IPS-11a (cell line): ENCODE measurements around the gene CDH4.

Experiments used
- H3K4me3 ChIP-seq: one replicate; pipeline ENCODE4 v1.5.1; 2013; ENCODE audit warnings: low read depth, low read length, control low read depth

CDH4 gene

DNA sequence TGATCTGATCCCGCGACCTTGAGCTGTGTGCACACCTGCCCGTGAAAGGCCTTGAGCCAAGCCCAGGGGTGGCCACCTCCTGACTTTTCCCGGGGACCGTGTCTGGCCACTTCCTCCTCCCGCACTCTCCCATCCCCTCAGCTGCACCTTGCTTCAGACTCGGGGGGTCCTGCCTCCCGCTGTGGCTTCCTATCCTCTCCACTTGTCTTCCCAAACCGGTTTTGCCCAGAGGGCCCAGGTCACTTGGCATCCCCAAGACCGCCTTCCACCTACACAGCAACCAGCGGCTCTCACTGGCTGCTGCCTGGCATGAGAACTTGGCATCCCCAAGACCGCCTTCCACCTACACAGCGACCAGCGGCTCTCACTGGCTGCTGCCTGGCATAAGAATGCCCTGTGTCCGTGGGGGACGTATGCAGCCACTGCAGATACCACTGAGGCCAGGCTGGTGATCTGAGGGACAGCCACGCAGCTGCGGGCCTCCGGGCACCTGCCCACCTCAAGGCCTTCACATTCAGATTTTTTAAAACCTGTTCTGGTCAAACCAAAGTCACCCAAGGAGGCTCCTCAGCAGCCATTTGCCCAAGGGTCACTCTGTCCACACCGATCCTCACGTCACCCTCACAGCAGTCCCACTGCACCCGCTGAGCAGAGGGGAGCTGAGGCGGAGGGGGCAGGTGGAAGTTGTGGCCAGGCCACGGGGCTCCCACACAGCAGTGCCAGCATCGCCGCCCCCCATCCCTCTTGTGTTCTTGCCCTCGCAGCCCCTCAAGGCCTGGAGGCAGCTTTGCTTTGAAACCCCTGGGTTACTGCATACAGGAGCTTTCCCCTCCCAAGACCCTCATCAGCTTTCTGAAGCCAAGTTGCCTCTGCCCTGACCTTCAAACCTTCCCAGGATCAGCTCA, 568.1 kb downstream of the CDH4 start:
- H3K4me3 ChIP-seq: no peak overlapping the region

DNA sequence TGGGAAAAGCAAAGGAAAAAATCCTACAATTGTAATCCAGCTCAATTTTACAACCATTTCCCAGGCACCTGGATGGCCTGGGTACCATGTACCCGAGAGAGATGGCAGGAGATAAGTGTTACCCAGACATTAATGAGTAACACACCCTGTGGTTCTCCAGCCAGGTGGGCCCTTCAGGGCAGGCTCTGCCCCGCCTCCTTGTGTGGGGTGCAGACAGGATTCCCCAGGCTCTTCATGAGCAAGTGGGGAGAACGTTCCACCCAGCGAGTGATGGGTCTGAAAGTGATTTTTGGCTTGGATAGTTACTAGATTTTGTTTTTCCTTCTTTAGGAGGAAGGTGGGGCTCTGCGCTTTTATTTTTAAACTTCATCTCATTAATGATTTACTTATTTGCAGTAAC, 569.7 kb downstream of the CDH4 start:
- H3K4me3 ChIP-seq: no peak overlapping the region

- no peak overlapping the region for H3K4me3 ChIP-seq
These were observed 570.3 kb downstream of the CDH4 start for GRCh38 chr20:61822396-61822795.

DNA sequence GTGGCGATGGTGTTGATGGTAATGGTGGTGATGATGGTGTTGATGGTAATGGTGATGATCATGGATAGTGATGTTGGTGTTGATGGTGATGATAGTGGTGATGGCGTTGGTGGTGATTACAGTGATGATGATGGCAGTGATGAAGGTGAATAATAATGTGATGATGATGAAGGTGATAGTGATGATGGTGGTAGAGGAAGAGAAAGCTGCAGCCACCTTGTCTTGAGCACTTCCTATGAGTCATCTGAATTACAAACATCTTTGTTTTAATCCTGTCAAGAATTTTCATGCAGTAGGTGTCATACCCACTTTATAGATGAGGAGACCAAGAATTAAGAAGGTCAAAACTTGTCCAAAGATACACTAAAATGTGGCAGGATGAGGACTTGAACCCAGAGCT, 571.2 kb downstream of the CDH4 start:
- H3K4me3 ChIP-seq: no peak overlapping the region

DNA sequence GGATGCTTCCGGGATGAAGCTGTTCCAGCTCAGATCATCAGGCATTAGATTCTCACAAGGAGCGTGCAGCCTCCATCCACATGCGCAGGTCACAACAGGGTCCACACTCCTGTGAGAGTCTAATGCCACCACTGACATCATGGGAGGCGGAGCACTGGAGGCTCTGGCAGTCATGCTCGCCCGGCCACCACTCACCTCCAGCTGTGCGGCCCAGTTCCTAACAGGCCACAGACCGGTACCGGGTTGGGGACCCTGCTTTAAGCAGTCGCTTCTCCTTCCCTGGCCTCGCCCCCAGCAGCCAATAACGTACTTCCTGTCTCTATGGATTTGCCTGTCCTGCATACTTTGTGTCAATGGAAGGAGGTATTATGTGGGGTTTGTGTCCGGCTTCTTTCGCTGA, 576.8 kb downstream of the CDH4 start:
- no peak overlapping the region for H3K4me3 ChIP-seq

- H3K4me3 ChIP-seq: no peak overlapping the region
These were observed 577.5 kb downstream of the CDH4 start for GRCh38 chr20:61829526-61829925.

GRCh38 chr20:61830241-61830930, 578.3 kb downstream of the CDH4 start:
- no peak overlapping the region for H3K4me3 ChIP-seq

DNA sequence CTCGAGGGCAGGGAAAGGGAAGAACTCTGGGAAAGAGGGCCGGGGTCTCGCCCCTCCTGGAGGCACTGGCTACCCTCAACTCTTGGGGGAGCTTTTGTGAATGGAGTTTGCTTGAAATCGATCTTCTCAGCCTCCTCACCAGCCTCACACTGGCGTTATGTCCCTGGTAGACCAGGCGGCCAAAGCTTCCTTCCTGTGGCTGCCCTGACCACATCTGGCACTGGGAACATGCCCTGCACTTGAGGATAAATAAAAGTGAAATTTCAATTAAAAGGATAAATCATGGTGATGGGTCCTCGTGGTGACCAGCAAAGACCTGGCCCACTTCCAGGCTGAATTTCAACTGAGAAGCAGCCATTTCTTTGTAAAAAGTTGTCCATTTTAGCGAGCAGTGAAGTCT, 578.9 kb downstream of the CDH4 start:
- no peak overlapping the region for H3K4me3 ChIP-seq

DNA sequence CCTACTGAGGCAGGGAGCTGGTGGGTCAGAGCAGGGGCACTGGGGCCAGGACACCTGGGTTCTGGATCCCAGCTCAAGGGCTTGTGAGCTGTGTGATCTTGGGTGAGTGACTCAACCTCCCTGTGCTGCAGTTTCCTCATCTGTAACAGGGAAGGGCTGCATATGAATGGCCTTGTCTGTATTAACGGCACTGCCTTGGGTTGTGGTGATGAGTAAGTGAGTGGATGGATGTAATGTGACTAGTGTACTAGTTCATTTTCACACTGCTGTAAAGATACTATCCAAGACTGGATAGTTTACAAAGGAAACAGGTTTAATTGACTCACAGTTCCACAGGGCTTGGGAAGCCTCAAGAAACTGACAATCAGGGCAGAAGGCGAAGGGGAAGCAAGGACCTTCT, 580.1 kb downstream of the CDH4 start:
- H3K4me3 ChIP-seq: no peak overlapping the region

DNA sequence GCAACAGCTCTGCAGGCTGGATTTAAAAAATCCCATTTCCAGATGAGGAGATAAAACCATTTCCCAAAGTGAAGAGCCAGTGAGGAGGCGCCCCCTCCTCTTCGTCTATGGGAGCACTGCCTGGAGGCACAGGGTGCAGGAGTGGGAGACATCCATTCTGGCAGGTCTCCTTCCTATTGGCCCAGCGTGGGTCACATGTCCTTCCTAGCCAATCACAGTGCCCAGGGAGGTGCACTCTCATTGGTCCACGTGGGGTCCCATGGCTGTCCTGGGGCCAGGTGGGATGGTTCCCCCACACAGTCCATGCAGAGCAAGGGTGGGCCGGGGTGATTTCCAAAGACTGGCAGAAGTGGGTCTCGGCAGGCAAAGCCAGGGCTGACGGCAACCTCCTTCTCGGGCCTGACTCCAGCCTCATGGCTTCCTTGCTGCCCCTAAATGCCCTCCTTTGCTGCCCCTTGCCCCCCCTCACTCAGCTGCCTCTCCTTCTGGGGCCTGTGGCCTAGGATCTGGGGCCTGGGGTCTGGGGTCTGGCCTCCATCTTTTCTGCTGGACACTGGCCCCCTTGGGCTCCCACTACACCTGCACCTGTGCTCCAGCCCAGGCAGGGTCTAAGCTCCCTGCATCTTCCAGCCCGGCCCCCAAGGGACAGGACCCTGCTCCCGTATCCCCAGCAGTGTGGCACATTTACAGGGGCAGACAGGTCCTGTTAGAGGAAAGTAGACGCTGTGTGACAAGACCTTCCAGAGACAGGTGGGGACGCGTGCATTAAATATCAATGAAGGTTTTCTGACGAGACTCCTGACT, 581.9 kb downstream of the CDH4 start:
- no peak overlapping the region for H3K4me3 ChIP-seq

GRCh38 chr20:61835301-61835700, 583.2 kb downstream of the CDH4 start:
- H3K4me3 ChIP-seq: no peak overlapping the region

GRCh38 chr20:61835791-61836350, 583.8 kb downstream of the CDH4 start:
- no peak overlapping the region for H3K4me3 ChIP-seq

DNA sequence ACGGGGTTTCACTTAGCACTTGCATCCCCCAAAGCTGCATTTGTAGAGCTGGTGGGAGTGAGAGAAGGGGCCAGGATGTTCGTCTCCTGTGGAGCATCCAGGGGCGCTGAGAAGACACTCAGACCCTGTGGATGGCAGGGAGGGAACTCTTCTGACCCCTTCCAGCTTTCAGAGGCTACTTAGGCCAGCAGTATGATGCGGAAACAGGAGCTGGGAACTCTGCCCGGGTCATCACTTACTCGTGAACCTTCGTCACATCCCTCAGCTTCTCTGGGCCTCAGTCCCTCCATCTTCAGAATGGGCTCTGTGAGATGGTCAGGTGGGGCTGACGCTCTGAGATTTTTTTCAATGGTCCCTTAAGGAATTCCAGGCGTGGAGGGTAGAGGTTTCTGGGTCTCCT, 585.1 kb downstream of the CDH4 start:
- H3K4me3 ChIP-seq: no peak overlapping the region

DNA sequence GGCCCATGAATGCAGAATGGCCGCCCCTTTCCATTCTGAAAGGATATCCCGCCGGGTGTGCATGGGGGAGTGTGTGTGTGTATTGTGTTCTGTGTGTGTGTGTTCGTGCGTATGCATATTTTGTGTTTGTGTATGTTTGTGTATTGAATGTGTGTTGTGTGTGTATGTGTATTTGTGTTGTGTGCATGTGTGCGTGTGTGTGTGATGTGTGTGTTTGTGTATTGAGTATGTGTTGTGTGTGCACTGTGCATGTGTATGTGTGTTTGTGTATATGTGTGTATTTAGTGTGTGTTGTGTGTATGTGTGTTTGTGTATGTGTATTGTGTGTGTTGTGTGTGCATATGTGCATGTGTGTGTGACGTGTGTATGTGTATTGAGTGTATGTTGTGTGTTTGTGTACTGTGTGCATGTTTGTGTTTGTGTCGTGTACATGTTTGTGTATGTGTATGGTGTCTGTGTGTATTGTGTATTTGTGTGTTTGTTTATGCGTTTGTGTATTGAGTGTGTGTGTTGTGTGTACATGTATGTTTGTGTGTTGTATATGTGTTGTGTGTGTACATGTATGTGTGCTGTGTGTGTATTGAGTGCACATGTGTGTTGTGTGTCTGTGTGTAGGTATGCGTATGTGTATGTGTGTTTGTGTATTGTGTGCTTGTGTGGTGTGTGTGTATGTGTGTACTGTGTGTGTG, 587.3 kb downstream of the CDH4 start:
- no peak overlapping the region for H3K4me3 ChIP-seq

DNA sequence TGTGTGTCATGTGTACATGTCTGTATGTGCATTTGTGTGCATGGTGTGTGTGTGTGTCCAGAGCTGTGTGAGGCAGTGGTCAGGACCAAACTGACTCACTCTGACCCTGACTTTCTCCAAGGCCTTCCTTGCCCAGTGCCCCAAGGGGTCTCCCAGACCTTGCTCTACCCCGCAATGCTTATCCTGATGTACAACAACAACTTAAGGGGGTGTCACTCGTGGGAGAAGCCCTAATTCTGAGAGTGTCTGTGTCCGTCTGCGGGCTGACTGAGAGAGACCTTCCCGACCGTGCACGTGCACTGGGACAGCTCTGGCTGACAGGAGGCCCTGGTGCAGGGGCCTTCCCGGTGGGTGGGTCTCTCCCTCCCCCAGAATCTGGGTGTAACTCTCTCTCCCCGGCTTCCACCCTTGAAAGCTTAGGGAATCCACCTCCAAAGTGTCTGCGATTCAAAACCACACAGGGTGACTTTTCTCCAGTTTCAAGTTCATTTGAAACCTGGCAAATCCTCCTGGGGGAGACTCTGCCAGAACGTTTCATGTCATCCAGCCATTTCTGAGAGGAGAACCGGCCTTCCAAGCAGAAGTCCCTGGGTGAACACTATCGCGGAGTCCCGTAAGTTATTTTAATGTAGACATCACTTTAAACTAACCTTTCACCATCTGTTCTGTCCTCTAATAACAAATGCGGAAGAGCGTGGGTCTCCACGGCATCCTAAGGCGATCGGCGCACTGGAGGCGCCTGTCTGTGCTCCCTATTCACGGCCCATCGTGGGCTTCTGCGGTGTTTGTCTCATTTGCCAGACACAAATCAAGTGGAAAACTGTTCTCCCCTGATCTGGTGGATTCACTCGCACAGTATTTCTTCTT, 588.1 kb downstream of the CDH4 start:
- H3K4me3 ChIP-seq: no peak overlapping the region

DNA sequence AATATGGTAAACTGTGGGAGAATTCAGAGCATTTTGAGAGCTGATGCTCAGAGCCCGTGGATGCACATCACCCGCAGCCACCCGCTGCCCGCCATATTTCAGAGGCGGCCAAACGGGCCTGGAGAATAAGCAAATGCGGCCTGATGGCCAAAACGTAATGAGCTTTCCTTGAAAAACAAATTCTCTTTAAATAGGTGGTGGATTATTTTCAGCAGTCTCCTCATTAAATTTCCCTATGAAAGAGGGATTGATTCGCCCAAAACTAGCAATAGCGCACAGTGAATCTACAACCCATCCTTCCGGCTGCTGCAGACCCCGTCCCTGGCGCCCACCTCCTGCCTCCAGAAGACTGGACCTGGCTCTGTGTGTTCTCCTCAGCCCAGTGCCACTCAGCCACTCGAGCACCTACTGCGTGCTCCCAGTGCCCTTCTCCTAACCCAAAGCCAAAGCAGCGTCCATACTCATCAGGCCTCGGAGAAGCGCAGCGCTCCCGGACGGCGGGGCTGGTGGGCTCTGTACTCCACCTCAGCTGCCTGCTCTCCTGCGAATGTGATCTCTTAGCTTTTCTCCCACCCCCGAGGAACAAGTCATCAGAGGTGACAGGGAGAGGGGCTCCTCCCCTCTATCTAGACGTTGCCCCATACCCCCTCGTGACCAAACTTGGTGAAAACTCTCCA, 588.9 kb downstream of the CDH4 start:
- no peak overlapping the region for H3K4me3 ChIP-seq

GRCh38 chr20:61841551-61841950, 589.5 kb downstream of the CDH4 start:
- H3K4me3 ChIP-seq: no peak overlapping the region

DNA sequence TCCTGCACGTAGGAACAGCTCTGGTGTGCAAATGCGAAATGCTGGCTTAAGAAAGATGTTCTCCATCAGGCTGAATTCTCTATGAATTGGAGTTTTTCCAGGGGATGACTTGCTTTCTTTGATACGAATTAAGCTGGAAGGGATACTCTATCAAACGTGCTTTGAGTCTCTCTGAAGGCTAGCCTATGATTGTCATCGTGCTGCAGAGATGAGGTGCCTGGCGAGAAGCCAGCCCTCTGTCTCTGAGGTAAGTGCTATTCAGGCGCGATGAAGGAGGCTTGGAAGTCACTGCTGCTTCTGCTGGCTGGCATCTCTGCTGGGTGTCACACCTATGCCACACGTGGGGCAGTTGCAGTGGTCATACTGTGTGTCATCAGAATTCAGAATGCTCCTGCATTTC, 589.9 kb downstream of the CDH4 start:
- no peak overlapping the region for H3K4me3 ChIP-seq

DNA sequence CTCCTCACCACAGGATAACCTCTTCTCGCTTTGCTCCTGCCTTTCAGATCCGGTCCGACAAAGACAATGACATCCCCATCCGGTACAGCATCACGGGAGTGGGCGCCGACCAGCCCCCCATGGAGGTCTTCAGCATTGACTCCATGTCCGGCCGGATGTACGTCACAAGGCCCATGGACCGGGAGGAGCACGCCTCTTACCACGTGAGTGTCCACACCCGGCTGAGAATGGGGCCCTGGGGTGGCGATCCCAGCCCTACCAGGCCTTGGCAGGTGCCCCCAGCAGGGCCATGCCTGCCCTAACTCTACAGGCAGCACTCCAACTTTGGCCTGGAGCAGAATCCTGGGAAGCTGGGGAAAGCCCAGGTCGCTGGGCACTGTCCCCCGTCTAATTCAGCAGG, 592.6 kb downstream of the CDH4 start:
- no peak overlapping the region for H3K4me3 ChIP-seq
